HG02571 (cell line): ENCODE measurements around the gene ADAMTS12.

Experiments
- ATAC-seq: cut with Tn5 transposase; IDR thresholded peaks from one replicate; pipeline ENCODE4 v1.9.1; 2021; ENCODE audit warnings: mild to moderate bottlenecking, moderate library complexity; ENCODE audit not compliant: unreplicated experiment

The ADAMTS12 gene

GRCh38 chr5:33762859-33763258, 128.9 kb downstream of the ADAMTS12 start:
- ATAC-seq, result no peak

- ATAC-seq, result no peak
Observed at GRCh38 chr5:33761139-33761538, 130.7 kb downstream of the ADAMTS12 start.

GRCh38 chr5:33758737-33759136, 133.1 kb downstream of the ADAMTS12 start:
- no peak for ATAC-seq

- ATAC-seq, result no peak
Observed at GRCh38 chr5:33756491-33756890, 135.3 kb downstream of the ADAMTS12 start.

GRCh38 chr5:33755231-33755630, 136.6 kb downstream of the ADAMTS12 start:
- no peak for ATAC-seq

- no peak for ATAC-seq
Observed at GRCh38 chr5:33753704-33754103, 138.1 kb downstream of the ADAMTS12 start.

- no peak for ATAC-seq
Observed at GRCh38 chr5:33748754-33749153, 143.0 kb downstream of the ADAMTS12 start.

- no peak for ATAC-seq
Observed at GRCh38 chr5:33745101-33745770, 146.6 kb downstream of the ADAMTS12 start.

- ATAC-seq, result no peak
Observed at GRCh38 chr5:33743099-33743498, 148.7 kb downstream of the ADAMTS12 start.

GRCh38 chr5:33742181-33742580, 149.6 kb downstream of the ADAMTS12 start:
- ATAC-seq, result no peak

- no peak for ATAC-seq
Observed at GRCh38 chr5:33738967-33739366, 152.8 kb downstream of the ADAMTS12 start.

GRCh38 chr5:33738097-33738496, 153.7 kb downstream of the ADAMTS12 start:
- no peak for ATAC-seq

- ATAC-seq, result no peak
Observed at GRCh38 chr5:33737697-33738096, 154.1 kb downstream of the ADAMTS12 start.

GRCh38 chr5:33737284-33737683, 154.5 kb downstream of the ADAMTS12 start:
- ATAC-seq, result no peak

- no peak for ATAC-seq
Observed at GRCh38 chr5:33736510-33736909, 155.3 kb downstream of the ADAMTS12 start.

- ATAC-seq, result no peak
Observed at GRCh38 chr5:33735072-33735471, 156.7 kb downstream of the ADAMTS12 start.

GRCh38 chr5:33734537-33734936, 157.3 kb downstream of the ADAMTS12 start:
- no peak for ATAC-seq

- ATAC-seq, result no peak
Observed at GRCh38 chr5:33733225-33733624, 158.6 kb downstream of the ADAMTS12 start.

GRCh38 chr5:33726422-33727165, 165.2 kb downstream of the ADAMTS12 start:
- ATAC-seq, result no peak

GRCh38 chr5:33725806-33726205, 166.0 kb downstream of the ADAMTS12 start:
- no peak for ATAC-seq

- no peak for ATAC-seq
Observed at GRCh38 chr5:33721491-33722200, 170.1 kb downstream of the ADAMTS12 start.

- ATAC-seq, result no peak
Observed at GRCh38 chr5:33720176-33720575, 171.6 kb downstream of the ADAMTS12 start.
